HG02588 (cell line): ENCODE results near the gene NKIRAS1.
"Not testable (repeated sequence)": the region's sequence is repeated elsewhere in the genome, so short reads cannot be mapped to it uniquely, and the experiment has no call there.

ENCODE experiments used
- ATAC-seq: cut with Tn5 transposase; IDR thresholded peaks from one replicate; pipeline ENCODE4 v1.9.1; 2021; ENCODE audit warnings: mild to moderate bottlenecking, moderate library complexity; ENCODE audit not compliant: unreplicated experiment

NKIRAS1 gene

GRCh38 chr3:23872330-23872729 lies 44.5 kb downstream of the NKIRAS1 start:
- ATAC-seq: no peak

GRCh38 chr3:23871361-23871760 lies 45.4 kb downstream of the NKIRAS1 start:
- not testable (repeated sequence) for ATAC-seq

GRCh38 chr3:23870663-23871043 lies 46.1 kb downstream of the NKIRAS1 start:
- ATAC-seq: not testable (repeated sequence)

- ATAC-seq: no peak
Measured at GRCh38 chr3:23869977-23870662, 46.7 kb downstream of the NKIRAS1 start.

GRCh38 chr3:23867838-23868237 lies 49.0 kb downstream of the NKIRAS1 start:
- ATAC-seq: no peak

GRCh38 chr3:23867400-23867799 lies 49.4 kb downstream of the NKIRAS1 start:
- no peak for ATAC-seq

GRCh38 chr3:23865595-23866396 lies 51.0 kb downstream of the NKIRAS1 start:
- peak; percentile 82 for ATAC-seq

- ATAC-seq: no peak
Measured at GRCh38 chr3:23864931-23865330, 51.9 kb downstream of the NKIRAS1 start.

- no peak for ATAC-seq
Measured at GRCh38 chr3:23863060-23863459, 53.7 kb downstream of the NKIRAS1 start.

GRCh38 chr3:23861689-23862088 lies 55.1 kb downstream of the NKIRAS1 start:
- ATAC-seq: no peak

- no peak for ATAC-seq
Measured at GRCh38 chr3:23859839-23860382, 56.9 kb downstream of the NKIRAS1 start.

- no peak for ATAC-seq
Measured at GRCh38 chr3:23859012-23859743, 57.6 kb downstream of the NKIRAS1 start.

GRCh38 chr3:23856286-23856685 lies 60.5 kb downstream of the NKIRAS1 start:
- no peak for ATAC-seq

- not testable (repeated sequence) for ATAC-seq
Measured at GRCh38 chr3:23849462-23849861, 67.3 kb downstream of the NKIRAS1 start.

GRCh38 chr3:23845326-23846216 lies 71.2 kb downstream of the NKIRAS1 start:
- ATAC-seq: no peak

- no peak for ATAC-seq
Measured at GRCh38 chr3:23843869-23844268, 72.9 kb downstream of the NKIRAS1 start.
